ENCODE data around the gene SLC6A11.

- no peak for TF ChIP-seq LCOR (CRISPR knock-in tag; IDR thresholded peaks at IDR 0.05)
- TF ChIP-seq, protein P1, sequence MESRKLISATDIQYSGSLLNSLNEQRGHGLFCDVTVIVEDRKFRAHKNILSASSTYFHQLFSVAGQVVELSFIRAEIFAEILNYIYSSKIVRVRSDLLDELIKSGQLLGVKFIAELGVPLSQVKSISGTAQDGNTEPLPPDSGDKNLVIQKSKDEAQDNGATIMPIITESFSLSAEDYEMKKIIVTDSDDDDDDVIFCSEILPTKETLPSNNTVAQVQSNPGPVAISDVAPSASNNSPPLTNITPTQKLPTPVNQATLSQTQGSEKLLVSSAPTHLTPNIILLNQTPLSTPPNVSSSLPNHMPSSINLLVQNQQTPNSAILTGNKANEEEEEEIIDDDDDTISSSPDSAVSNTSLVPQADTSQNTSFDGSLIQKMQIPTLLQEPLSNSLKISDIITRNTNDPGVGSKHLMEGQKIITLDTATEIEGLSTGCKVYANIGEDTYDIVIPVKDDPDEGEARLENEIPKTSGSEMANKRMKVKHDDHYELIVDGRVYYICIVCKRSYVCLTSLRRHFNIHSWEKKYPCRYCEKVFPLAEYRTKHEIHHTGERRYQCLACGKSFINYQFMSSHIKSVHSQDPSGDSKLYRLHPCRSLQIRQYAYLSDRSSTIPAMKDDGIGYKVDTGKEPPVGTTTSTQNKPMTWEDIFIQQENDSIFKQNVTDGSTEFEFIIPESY (CRISPR knock-in tag; IDR thresholded peaks at IDR 0.05): no peak
- TF ChIP-seq MTA1 (IDR thresholded peaks at IDR 0.05; ENCODE audit: borderline replicate concordance): no peak
- no peak for TF ChIP-seq CTCF (IDR thresholded peaks at IDR 0.05 in 2 of 3, conservative IDR thresholded peaks at IDR 0.05 in 1 of 3; ENCODE audit: insufficient read depth in 2 of 3, low read depth in 1 of 3, low read length in 3 of 3)
- TF ChIP-seq GATA2 (CRISPR knock-in tag; IDR thresholded peaks at IDR 0.05): no peak
- TF ChIP-seq ZFX (CRISPR knock-in tag; IDR thresholded peaks at IDR 0.05): no peak
These were observed 152.4 kb downstream of the SLC6A11 start for GRCh38 chr3:10968401-10968800.

Data from K562 (cell line).